Measurements from ENCODE around the gene CD33. TPM values are rescaled to one million over a fixed set of nuclear protein-coding genes. Genes with fewer than 3 reads are reported as not detected.
"Not testable (repeated sequence)": the region's sequence is repeated elsewhere in the genome, so short reads cannot be mapped to it uniquely, and the experiment has no call there.

Gene CD33
- polyA plus RNA-seq, 1 donor = 3.8 TPM

- DNase-seq (ENCODE audit: low read depth) = no peak
Measured at GRCh38 chr19:51210191-51210784, 14.6 kb upstream of the CD33 start.

DNA sequence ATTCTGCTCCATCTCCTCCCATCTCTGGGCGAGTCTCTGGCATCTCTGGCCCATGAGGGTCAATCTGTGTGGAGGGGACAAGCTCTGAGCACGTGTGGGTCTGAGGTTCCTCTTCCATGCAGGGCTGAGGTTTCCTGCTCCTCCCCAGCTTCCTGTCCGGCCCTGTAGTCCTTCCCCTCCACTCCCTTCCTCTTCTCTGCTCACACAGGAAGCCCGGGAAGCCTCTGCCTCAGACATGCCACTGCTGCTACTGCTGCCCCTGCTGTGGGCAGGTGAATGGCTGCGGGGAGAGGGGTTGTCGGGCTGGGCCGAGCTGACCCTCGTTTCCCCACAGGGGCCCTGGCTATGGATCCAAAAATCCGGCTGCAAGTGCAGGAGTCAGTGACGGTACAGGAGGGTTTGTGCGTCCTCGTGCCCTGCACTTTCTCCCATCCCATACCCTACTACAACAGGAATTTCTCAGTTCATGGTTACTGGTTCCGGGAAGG, 14.0 kb upstream of the CD33 start:
- DNase-seq (ENCODE audit: low read depth) = not testable (repeated sequence)

DNA sequence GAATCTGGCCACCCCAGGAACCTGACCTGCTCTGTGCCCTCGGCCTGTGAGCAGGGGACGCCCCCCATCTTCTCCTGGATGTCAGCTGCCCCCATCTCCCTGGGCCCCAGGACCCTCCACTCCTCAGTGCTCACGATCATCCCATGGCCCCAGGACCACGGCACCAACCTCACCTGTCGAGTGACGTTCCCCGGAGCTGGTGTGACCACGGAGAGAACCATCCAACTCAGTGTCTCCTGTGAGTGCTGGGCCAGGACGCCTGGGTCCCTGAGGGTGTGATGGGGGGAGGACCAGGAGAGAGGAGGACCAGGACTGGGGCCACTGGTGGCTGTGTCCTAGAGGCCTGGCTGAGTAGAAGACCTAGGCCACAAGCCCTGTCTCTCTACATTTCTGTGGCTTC, 13.0 kb upstream of the CD33 start:
- no peak for DNase-seq (ENCODE audit: low read depth)

DNA sequence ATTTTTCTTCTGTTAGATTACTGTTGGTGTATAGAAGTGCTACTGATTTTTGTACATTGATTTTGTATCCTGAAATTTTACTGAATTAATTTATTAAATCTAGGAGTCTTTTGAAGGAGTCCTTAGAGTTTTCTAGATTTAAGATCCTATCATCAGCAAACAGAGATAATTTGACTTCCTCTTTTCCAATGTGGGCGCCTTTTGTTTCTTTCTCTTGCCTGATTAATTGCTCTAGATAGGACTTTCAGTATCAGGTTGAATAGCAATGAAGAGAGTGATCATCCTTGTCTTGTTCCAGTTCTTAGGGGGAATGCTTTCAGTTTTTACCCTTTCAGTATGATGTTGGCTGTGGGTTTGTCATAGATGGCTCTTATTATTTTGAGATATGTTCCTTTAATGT, 5.6 kb upstream of the CD33 start:
- no peak for DNase-seq (ENCODE audit: low read depth)

DNA sequence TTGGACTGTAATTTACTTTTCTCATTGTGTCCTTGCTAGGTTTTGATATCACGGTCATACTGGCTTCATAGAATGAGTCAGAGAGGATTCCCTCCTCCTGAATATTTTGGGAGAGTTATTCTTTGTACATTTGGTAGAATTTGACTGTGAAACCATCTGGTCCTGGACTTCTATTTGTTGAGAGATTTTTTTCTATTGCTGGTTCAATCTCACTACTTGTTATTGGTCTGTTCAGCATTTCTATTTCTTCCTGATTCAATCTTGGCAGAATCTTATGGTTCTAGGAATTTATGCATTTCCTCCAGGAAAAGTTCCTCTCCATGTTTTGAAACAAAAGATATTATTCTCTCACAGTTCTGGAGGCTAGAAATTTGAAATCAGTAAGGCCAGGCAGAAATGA, 4.9 kb upstream of the CD33 start:
- no peak for DNase-seq (ENCODE audit: low read depth)

DNA sequence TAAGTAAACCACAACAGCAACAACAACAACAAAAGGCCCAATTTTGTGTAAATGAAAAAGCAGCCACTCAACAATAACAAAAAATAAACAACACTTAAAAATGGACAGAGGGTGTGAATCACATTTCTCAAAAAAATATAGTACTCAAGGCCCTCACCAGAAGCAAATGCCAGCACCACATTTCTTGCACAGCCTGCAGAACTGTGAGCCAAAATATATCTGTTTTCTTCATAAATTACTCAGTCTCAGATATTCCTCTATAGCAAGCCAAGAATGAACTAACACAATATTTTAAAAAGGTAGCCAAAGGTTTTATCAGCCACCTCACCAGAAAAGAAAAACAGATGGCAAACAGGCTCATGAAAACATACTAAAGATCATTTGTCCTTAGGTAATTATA, 3.9 kb upstream of the CD33 start:
- DNase-seq (ENCODE audit: low read depth) = no peak

GRCh38 chr19:51224163-51224641, 678 bp upstream of the CD33 start:
- no peak for DNase-seq (ENCODE audit: low read depth)

GRCh38 chr19:51226067-51226466, 1.2 kb downstream of the CD33 start:
- DNase-seq (ENCODE audit: low read depth) = no peak

- DNase-seq (ENCODE audit: low read depth) = no peak
Measured at GRCh38 chr19:51227326-51227725, 2.4 kb downstream of the CD33 start.

GRCh38 chr19:51227966-51228365, 3.1 kb downstream of the CD33 start:
- no peak for DNase-seq (ENCODE audit: low read depth)

DNA sequence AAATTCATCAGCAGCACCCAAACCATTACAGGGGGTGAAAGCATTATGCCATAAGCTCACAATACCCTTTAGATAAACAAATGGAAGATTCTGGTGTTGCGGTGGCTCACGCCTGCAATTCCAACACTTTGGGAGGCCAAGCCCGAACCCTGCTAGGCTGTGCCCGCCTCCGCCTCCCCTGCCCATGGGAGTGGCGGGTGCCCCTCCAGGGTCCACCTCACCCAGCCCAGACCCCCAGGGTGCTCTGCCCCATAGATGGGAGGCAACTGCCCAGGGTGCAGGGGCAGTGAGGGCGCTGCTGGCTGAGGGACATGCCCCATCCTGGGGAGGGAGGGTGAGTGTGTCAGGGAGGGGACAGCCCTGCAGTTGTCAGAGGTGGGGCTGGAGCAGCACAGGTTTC, 16.0 kb downstream of the CD33 start:
- no peak for DNase-seq (ENCODE audit: low read depth)

GRCh38 chr19:51242881-51243630, 18.2 kb downstream of the CD33 start:
- no peak for DNase-seq (ENCODE audit: low read depth)

DNA sequence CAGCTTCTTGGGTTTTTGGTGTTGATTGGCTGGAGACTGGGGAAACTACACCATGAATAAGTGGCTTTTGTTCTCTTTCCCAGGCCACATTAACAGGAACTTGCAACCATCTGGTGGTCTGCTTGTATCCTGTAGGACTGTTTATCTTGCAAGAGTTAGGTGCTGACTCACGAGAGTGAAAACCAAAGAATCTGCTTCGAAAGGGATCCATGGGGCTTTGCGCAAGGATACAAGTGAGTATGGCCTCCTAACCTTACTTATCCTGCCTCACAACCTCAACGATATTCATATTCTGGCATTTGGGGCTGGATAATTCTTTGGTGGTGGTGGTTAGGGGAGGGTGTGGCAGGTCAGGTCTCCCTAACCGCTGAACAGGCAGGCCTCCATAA, 21.3 kb downstream of the CD33 start:
- DNase-seq (ENCODE audit: low read depth) = no peak

DNA sequence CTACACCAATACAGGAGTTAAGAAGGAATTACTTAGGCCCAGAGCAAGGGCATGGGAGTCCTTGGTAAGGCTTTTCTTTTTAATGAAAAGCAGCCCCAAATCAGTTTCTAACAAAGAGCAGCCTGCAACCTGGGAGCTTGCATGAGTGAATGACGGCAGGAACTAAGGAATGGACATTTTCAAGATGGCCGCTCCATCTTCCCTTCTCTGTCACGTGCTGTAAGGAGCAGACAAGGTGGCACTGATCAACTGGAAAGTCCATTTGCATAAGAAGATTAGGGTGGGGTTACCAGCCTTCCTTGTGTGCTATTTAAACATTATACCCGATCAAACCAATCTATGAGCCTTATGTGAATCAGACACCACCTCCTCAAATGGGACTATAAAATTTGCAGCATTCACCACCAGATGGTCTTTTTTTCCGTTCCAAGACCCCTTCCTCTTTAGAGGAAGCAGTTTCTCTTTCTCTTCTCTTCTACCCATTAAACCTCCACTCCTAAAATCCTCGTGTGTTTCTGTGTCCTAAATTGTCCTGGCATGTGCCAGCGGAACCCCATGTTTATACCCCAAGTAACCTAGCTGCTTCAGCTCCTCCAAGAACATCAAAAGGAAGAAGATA, 23.2 kb downstream of the CD33 start:
- DNase-seq (ENCODE audit: low read depth) = no peak

GRCh38 chr19:51250786-51251467, 26.0 kb downstream of the CD33 start, which contains the start of gene SIGLECL1:
TSS of gene SIGLECL1 (plus strand) at chr19:51251080. CDS start at chr19:51264073, 12,993 bp downstream.
- DNase-seq (ENCODE audit: low read depth) = no peak

- DNase-seq (ENCODE audit: low read depth) = no peak
Measured at GRCh38 chr19:51251468-51251820, 26.6 kb downstream of the CD33 start.

- no peak for DNase-seq (ENCODE audit: low read depth)
Measured at GRCh38 chr19:51252306-51253079, 27.6 kb downstream of the CD33 start.

GRCh38 chr19:51253088-51253806, 28.4 kb downstream of the CD33 start:
- DNase-seq (ENCODE audit: low read depth) = no peak

DNA sequence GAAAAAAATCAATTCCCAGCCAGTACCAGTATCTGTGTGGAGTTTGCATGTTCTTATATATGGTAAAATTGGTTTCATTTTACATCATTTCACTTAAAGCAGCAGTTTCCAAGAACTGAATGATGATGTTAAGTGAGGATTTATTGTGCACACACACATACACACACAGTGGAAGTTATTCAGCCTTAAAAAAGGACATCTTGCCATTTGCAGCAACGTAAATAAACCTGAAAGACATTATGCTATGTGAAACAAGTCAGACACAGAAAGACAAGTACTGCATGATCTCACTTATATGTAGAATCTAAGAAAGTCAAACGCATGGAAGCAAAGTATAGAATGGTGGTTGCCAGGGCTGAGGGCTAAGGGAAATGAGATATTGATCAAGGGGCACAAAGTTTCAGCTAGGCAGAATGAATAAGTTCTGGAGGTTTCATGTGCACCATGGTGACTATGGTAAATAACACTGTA, 31.3 kb downstream of the CD33 start:
- no peak for DNase-seq (ENCODE audit: low read depth)

DNA sequence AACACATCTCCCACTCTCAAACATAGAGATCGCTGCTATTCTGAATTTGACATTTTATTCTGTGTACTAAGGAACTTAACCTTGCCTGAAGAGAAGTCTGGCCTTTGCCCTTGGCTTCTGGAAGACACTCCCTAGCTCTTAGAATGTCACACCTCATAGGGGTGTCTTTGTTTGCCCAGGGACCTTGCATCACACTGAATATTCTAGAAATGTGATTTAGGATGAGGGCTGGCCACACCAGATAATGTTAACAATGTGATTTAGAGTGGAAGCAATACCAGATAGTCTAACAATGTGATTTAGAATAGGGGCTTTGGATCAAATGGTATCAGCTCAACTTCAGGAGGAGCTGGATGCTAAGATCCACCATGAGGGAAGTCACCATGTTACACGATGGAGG, 32.6 kb downstream of the CD33 start:
- DNase-seq (ENCODE audit: low read depth) = no peak
